ENCODE results near the gene BRSK1.

GRCh38 chr19:55248166-55248675, 35.6 kb upstream of the BRSK1 start:
- TF ChIP-seq CTCF (IDR thresholded peaks at IDR 0.05; ENCODE audit: low read length) (no peak), EZH2 (optimal IDR thresholded peaks at IDR 0.05; ENCODE audit: low read depth, low read length) (no peak), EZH2phosphoT487 (IDR thresholded peaks at IDR 0.05; ENCODE audit: low read length) (no peak)

Measured in MM.1S (cell line).